CD4-positive, alpha-beta T cell treated with Interleukin-1 beta for 1 hour (primary cell): ENCODE measurements around the gene NCAPH2.

Experiments
- DNase-seq, 2 donors: peaks; one replicate each; pipeline ENCODE4 v3.0.0-alpha.2; 2020 to 2022

NCAPH2 gene

GRCh38 chr22:50490531-50491308, 17.3 kb upstream of the NCAPH2 start:
- no peak for DNase-seq

GRCh38 chr22:50497093-50497492, 10.9 kb upstream of the NCAPH2 start:
- DNase-seq, result no peak

GRCh38 chr22:50498322-50498890, 9.6 kb upstream of the NCAPH2 start:
- peak; percentile 72 to 79 for DNase-seq

GRCh38 chr22:50500452-50500851, 7.6 kb upstream of the NCAPH2 start:
- no peak for DNase-seq

GRCh38 chr22:50502096-50502495, 5.9 kb upstream of the NCAPH2 start:
- no peak for DNase-seq

- DNase-seq, result no peak
Measured at GRCh38 chr22:50502628-50503474, 5.2 kb upstream of the NCAPH2 start.

GRCh38 chr22:50503475-50504145, 4.4 kb upstream of the NCAPH2 start:
- DNase-seq, result no peak

- DNase-seq, result no peak
Measured at GRCh38 chr22:50504369-50505211, 3.4 kb upstream of the NCAPH2 start.

- DNase-seq, result no peak
Measured at GRCh38 chr22:50505276-50505775, 2.7 kb upstream of the NCAPH2 start.

GRCh38 chr22:50505776-50506610, 2.0 kb upstream of the NCAPH2 start:
- DNase-seq, result no peak

GRCh38 chr22:50506611-50507420, 1.2 kb upstream of the NCAPH2 start:
- DNase-seq, result no peak

- peak; percentile 93 to 94 for DNase-seq
Measured at GRCh38 chr22:50507421-50507990, 518 bp upstream of the NCAPH2 start, which contains the start of gene LMF2. Gene LMF2, minus strand, starts transcription at chr22:50507702. Its CDS starts 27 bp downstream, at chr22:50507675.

- no peak for DNase-seq
Measured at GRCh38 chr22:50508897-50509296, 873 bp downstream of the NCAPH2 start.

- DNase-seq, result no peak
Measured at GRCh38 chr22:50513175-50513574, 5.2 kb downstream of the NCAPH2 start.

GRCh38 chr22:50516068-50516467, 8.0 kb downstream of the NCAPH2 start:
- DNase-seq, result no peak

GRCh38 chr22:50516891-50517290, 8.9 kb downstream of the NCAPH2 start:
- DNase-seq, result no peak

GRCh38 chr22:50517495-50518260, 9.7 kb downstream of the NCAPH2 start:
- DNase-seq, result no peak

GRCh38 chr22:50518606-50519005, 10.6 kb downstream of the NCAPH2 start:
- no peak for DNase-seq

- no peak for DNase-seq
Measured at GRCh38 chr22:50519151-50519550, 11.1 kb downstream of the NCAPH2 start.
